M059J (cell line): ENCODE results near the gene PYGO2. TPM values are rescaled to one million over a fixed set of nuclear protein-coding genes. Genes with fewer than 3 reads are reported as not detected.
"Not testable (repeated sequence)": the region's sequence is repeated elsewhere in the genome, so short reads cannot be mapped to it uniquely, and the experiment has no call there.

Experiments
- DNase-seq: peaks from one replicate; pipeline ENCODE4 v3.0.0-alpha.2; 2012; ENCODE audit warnings: low read depth
- total RNA-seq: library from RNA; depleted of rRNA; stranded (reverse); fragments of >200 nt; shearing (Covaris generic); gene quantifications from 2 replicates; pipeline ENCODE4 v1.2.3, GENCODE V29; 2014

PYGO2 gene
- total RNA-seq, 1 experiment from 2014 or later: 41.7 TPM

- DNase-seq: no peak
Measured at GRCh38 chr1:154982341-154982740, 20.8 kb upstream of the PYGO2 start.

- DNase-seq: no peak
Measured at GRCh38 chr1:154978360-154978759, 16.8 kb upstream of the PYGO2 start.

- not testable (repeated sequence) for DNase-seq
Measured at GRCh38 chr1:154977762-154978161, 16.2 kb upstream of the PYGO2 start.

- peak; percentile 73 for DNase-seq
Measured at GRCh38 chr1:154975409-154976059, 14.0 kb upstream of the PYGO2 start.

- DNase-seq: peak; percentile 96
Measured at GRCh38 chr1:154974808-154975408, 13.3 kb upstream of the PYGO2 start.

- peak; percentile 100 for DNase-seq
Measured at GRCh38 chr1:154974102-154974807, 12.7 kb upstream of the PYGO2 start, which contains the start of gene CKS1B. TSS of gene CKS1B (plus strand) at chr1:154974681. CDS start at chr1:154974746, 65 bp downstream.

GRCh38 chr1:154973344-154974101 lies 11.9 kb upstream of the PYGO2 start:
- peak; percentile 100 for DNase-seq

GRCh38 chr1:154972517-154973343 lies 11.1 kb upstream of the PYGO2 start:
- DNase-seq: peak; percentile 99

GRCh38 chr1:154972213-154972516 lies 10.6 kb upstream of the PYGO2 start:
- no peak for DNase-seq

- peak; percentile 47 for DNase-seq
Measured at GRCh38 chr1:154971341-154971998, 9.9 kb upstream of the PYGO2 start.

- peak; percentile 85 for DNase-seq
Measured at GRCh38 chr1:154970631-154971340, 9.2 kb upstream of the PYGO2 start, which contains the start of gene SHC1. TSS of gene SHC1 (minus strand) at chr1:154970747. CDS start at chr1:154970526, 221 bp downstream.

- no peak for DNase-seq
Measured at GRCh38 chr1:154969860-154970452, 8.4 kb upstream of the PYGO2 start.

- no peak for DNase-seq
Measured at GRCh38 chr1:154969246-154969645, 7.7 kb upstream of the PYGO2 start.

- DNase-seq: no peak
Measured at GRCh38 chr1:154968731-154969130, 7.1 kb upstream of the PYGO2 start.

- no peak for DNase-seq
Measured at GRCh38 chr1:154967331-154967950, 5.9 kb upstream of the PYGO2 start.

GRCh38 chr1:154966111-154966510 lies 4.5 kb upstream of the PYGO2 start:
- DNase-seq: no peak

- DNase-seq: no peak
Measured at GRCh38 chr1:154964359-154964758, 2.8 kb upstream of the PYGO2 start.

GRCh38 chr1:154963643-154964042 lies 2.1 kb upstream of the PYGO2 start:
- DNase-seq: no peak

- no peak for DNase-seq
Measured at GRCh38 chr1:154962795-154963330, 1.3 kb upstream of the PYGO2 start.
